Gastrocnemius medialis (tissue), 4 donors: Measurements from ENCODE around the gene YPEL1.

Source experiments
- CTCF ChIP-seq, 5 experiments: fragments of 450-650 bp in 3 of 5; fragments of 200-600 bp in 2 of 5; sonication (generic) in 2 of 5; IDR thresholded peaks in 4 of 5; conservative IDR thresholded peaks in 1 of 5; 1 replicate in 4 of 5; 2 replicates in 1 of 5; pipeline ENCODE4 v1.5.1; 2016 to 2019; ENCODE audit warnings: antibody characterized with exemption in 5 of 5, mild to moderate bottlenecking in 3 of 5, moderate library complexity in 3 of 5
- POLR2A ChIP-seq, 2 donors: fragments of 450-650 bp; IDR thresholded peaks; one replicate each; pipeline ENCODE4 v1.6.1; 2017; ENCODE audit warnings: antibody characterized with exemption in 2 of 2, mild to moderate bottlenecking in 2 of 2, moderate library complexity in 2 of 2

- no peak for TF ChIP-seq CTCF (IDR thresholded peaks at IDR 0.05 in 4 of 5, conservative IDR thresholded peaks at IDR 0.05 in 1 of 5)
- TF ChIP-seq POLR2A (IDR thresholded peaks at IDR 0.05) = no peak
Observed at GRCh38 chr22:21707677-21708076, 27.9 kb downstream of the YPEL1 start.
